ENCODE results near the gene FADS3. TPM values are rescaled to one million over a fixed set of nuclear protein-coding genes. Genes with fewer than 3 reads are reported as not detected.

FADS3 gene
- total RNA-seq, 6 experiments from 2014 or later: 126 to 161 (median 137) TPM

- Mint-ChIP-seq H3K27me3 (ENCODE audit: insufficient read depth) (peaks cover 1% of the 10 kb centered on the region), H3K9me3 (no peaks in the 10 kb centered on the region), H3K36me3 (ENCODE audit: low read depth) (peaks cover 9% of the 10 kb centered on the region), H3K27ac (peak overlapping the region; percentile 9), H3K4me3 (no peak overlapping the region), H3K4me1 (ENCODE audit: low read depth) (peaks cover 45% of the 10 kb centered on the region)
- no peak for DNase-seq
- no peak for TF ChIP-seq CTCF (IDR thresholded peaks at IDR 0.05)
Observed at GRCh38 chr11:61881397-61881796, 9.9 kb downstream of the FADS3 start.

GRCh38 chr11:61880454-61880853, 10.9 kb downstream of the FADS3 start:
- H3K4me1 Mint-ChIP-seq (ENCODE audit: low read depth): peaks cover 41% of the 10 kb centered on the region
- H3K36me3 Mint-ChIP-seq (ENCODE audit: low read depth): peaks cover 8% of the 10 kb centered on the region
- H3K9me3 Mint-ChIP-seq: no peaks in the 10 kb centered on the region
- H3K27ac Mint-ChIP-seq: no peak overlapping the region
- no peak for TF ChIP-seq CTCF (IDR thresholded peaks at IDR 0.05)
- H3K27me3 Mint-ChIP-seq (ENCODE audit: insufficient read depth): peaks cover 1% of the 10 kb centered on the region
- no peak overlapping the region for H3K4me3 Mint-ChIP-seq
- no peak for DNase-seq

- Mint-ChIP-seq H3K27me3 (ENCODE audit: insufficient read depth) (peaks cover 1% of the 10 kb centered on the region), H3K36me3 (ENCODE audit: low read depth) (peaks cover 8% of the 10 kb centered on the region), H3K4me1 (ENCODE audit: low read depth) (peaks cover 38% of the 10 kb centered on the region), H3K4me3 (no peak overlapping the region), H3K9me3 (no peaks in the 10 kb centered on the region), H3K27ac (peak overlapping the region; percentile 12; the same call in 1 of the 2 replicates)
- TF ChIP-seq CTCF (IDR thresholded peaks at IDR 0.05): no peak
- no peak for DNase-seq
Observed at GRCh38 chr11:61880031-61880430, 11.3 kb downstream of the FADS3 start.

GRCh38 chr11:61879152-61879551, 12.2 kb downstream of the FADS3 start:
- Mint-ChIP-seq H3K27ac (no peak overlapping the region), H3K4me3 (no peak overlapping the region), H3K9me3 (no peaks in the 10 kb centered on the region), H3K36me3 (ENCODE audit: low read depth) (peaks cover 8% of the 10 kb centered on the region), H3K4me1 (ENCODE audit: low read depth) (peaks cover 46% of the 10 kb centered on the region), H3K27me3 (ENCODE audit: insufficient read depth) (peaks cover 2% of the 10 kb centered on the region)
- no peak for DNase-seq
- no peak for TF ChIP-seq CTCF (IDR thresholded peaks at IDR 0.05)

GRCh38 chr11:61875698-61876097, 15.6 kb downstream of the FADS3 start:
- H3K27ac Mint-ChIP-seq: no peak overlapping the region
- no peak for TF ChIP-seq CTCF (IDR thresholded peaks at IDR 0.05)
- no peaks in the 10 kb centered on the region for H3K9me3 Mint-ChIP-seq
- no peak overlapping the region for H3K4me3 Mint-ChIP-seq
- H3K4me1 Mint-ChIP-seq (ENCODE audit: low read depth): peaks cover 28% of the 10 kb centered on the region
- H3K36me3 Mint-ChIP-seq (ENCODE audit: low read depth): no peaks in the 10 kb centered on the region
- peaks cover 4% of the 10 kb centered on the region for H3K27me3 Mint-ChIP-seq (ENCODE audit: insufficient read depth)
- DNase-seq: no peak

- no peak overlapping the region for H3K27ac Mint-ChIP-seq
- TF ChIP-seq CTCF (IDR thresholded peaks at IDR 0.05): no peak
- no peak for DNase-seq
- peaks cover 4% of the 10 kb centered on the region for H3K27me3 Mint-ChIP-seq (ENCODE audit: insufficient read depth)
- no peaks in the 10 kb centered on the region for H3K9me3 Mint-ChIP-seq
- H3K36me3 Mint-ChIP-seq (ENCODE audit: low read depth): no peaks in the 10 kb centered on the region
- peaks cover 24% of the 10 kb centered on the region for H3K4me1 Mint-ChIP-seq (ENCODE audit: low read depth)
- H3K4me3 Mint-ChIP-seq: no peak overlapping the region
Observed at GRCh38 chr11:61874853-61875252, 16.5 kb downstream of the FADS3 start.
